ENCODE data around the gene OPN5. TPM values are rescaled to one million over a fixed set of nuclear protein-coding genes. Genes with fewer than 3 reads are reported as not detected.
"Not testable (repeated sequence)": the region's sequence is repeated elsewhere in the genome, so short reads cannot be mapped to it uniquely, and the experiment has no call there.

The OPN5 gene
- total and polyA plus RNA-seq, 3 donors from 2014 or later: 6.3 to 17.3 (median 7.3) TPM

GRCh38 chr6:47737406-47737805, 44.4 kb upstream of the OPN5 start:
- DNase-seq: no peak
- Histone ChIP-seq H3K9me3 (no peaks in the 10 kb centered on the region), H3K4me1 (no peaks in the 10 kb centered on the region), H3K36me3 (ENCODE audit: low read depth, missing control alignments) (no peaks in the 10 kb centered on the region), H3K27me3 (no peaks in the 10 kb centered on the region), H3K4me3 (no peak overlapping the region), H3K27ac (no peak overlapping the region)
- WGBS, 2 donors: 83 to 88% methylated on average over 2 of the region's 2 CpGs
- intact Hi-C loops (cut with DNase I; ENCODE audit: low total_unique reads): no loop called here
- TF ChIP-seq CTCF (IDR thresholded peaks at IDR 0.05): no peak
- no peak for TF ChIP-seq POLR2A (IDR thresholded peaks at IDR 0.05)

- 73 to 79% methylated on average over 1 of the region's 1 CpG for WGBS, 2 donors
- Histone ChIP-seq H3K27me3 (no peaks in the 10 kb centered on the region), H3K4me1 (no peaks in the 10 kb centered on the region), H3K36me3 (ENCODE audit: low read depth, missing control alignments) (no peaks in the 10 kb centered on the region), H3K4me3 (no peak overlapping the region), H3K27ac (no peak overlapping the region), H3K9me3 (no peaks in the 10 kb centered on the region)
- no peak for DNase-seq
- TF ChIP-seq POLR2A (IDR thresholded peaks at IDR 0.05) (no peak), CTCF (IDR thresholded peaks at IDR 0.05) (no peak)
- intact Hi-C loops (cut with DNase I; ENCODE audit: low total_unique reads): no loop called here
Observed at GRCh38 chr6:47740714-47741113, 41.1 kb upstream of the OPN5 start.

- intact Hi-C loops (cut with DNase I; ENCODE audit: low total_unique reads): no loop called here
- no peaks in the 10 kb centered on the region for H3K4me1 ChIP-seq
- no peak for TF ChIP-seq POLR2A (IDR thresholded peaks at IDR 0.05)
- TF ChIP-seq CTCF (IDR thresholded peaks at IDR 0.05): no peak
- no peaks in the 10 kb centered on the region for H3K9me3 ChIP-seq
- H3K27ac ChIP-seq: no peak overlapping the region
- no peak overlapping the region for H3K4me3 ChIP-seq
- DNase-seq: no peak
- 70 to 83% methylated on average over 2 of the region's 2 CpGs for WGBS, 2 donors
- H3K27me3 ChIP-seq: no peaks in the 10 kb centered on the region
- no peaks in the 10 kb centered on the region for H3K36me3 ChIP-seq (ENCODE audit: low read depth, missing control alignments)
Observed at GRCh38 chr6:47741807-47742206, 40.0 kb upstream of the OPN5 start.

- Histone ChIP-seq H3K9me3 (no peaks in the 10 kb centered on the region), H3K27ac (no peak overlapping the region), H3K4me1 (no peaks in the 10 kb centered on the region), H3K4me3 (no peak overlapping the region), H3K27me3 (no peaks in the 10 kb centered on the region), H3K36me3 (ENCODE audit: low read depth, missing control alignments) (no peaks in the 10 kb centered on the region)
- DNase-seq: no peak
- TF ChIP-seq CTCF (IDR thresholded peaks at IDR 0.05) (no peak), POLR2A (IDR thresholded peaks at IDR 0.05) (no peak)
- intact Hi-C loops (cut with DNase I; ENCODE audit: low total_unique reads): no loop called here
Observed at GRCh38 chr6:47743744-47744143, 38.1 kb upstream of the OPN5 start.

GRCh38 chr6:47745269-47745668, 36.6 kb upstream of the OPN5 start:
- H3K4me3 ChIP-seq; intact Hi-C loops (cut with DNase I; ENCODE audit: low total_unique reads); H3K36me3 ChIP-seq (ENCODE audit: low read depth, missing control alignments); H3K9me3 ChIP-seq; H3K4me1 ChIP-seq; H3K27ac ChIP-seq; DNase-seq; H3K27me3 ChIP-seq: not testable (repeated sequence)
- 91 to 93% methylated on average over 3 of the region's 3 CpGs for WGBS, 2 donors
